NCI-H2107 treated with DMSO at 0.1 percent for 48 hours (cell line): Measurements from ENCODE around the gene KLF12.

ENCODE experiments used
- DNase-seq: peaks from one replicate; lab custom pipeline; 2025; ENCODE audit not compliant: unreplicated experiment; lab: John Stamatoyannopoulos, UW

The KLF12 gene

GRCh38 chr13:74135326-74136083 lies 1.3 kb upstream of the KLF12 start:
- no peak for DNase-seq

DNA sequence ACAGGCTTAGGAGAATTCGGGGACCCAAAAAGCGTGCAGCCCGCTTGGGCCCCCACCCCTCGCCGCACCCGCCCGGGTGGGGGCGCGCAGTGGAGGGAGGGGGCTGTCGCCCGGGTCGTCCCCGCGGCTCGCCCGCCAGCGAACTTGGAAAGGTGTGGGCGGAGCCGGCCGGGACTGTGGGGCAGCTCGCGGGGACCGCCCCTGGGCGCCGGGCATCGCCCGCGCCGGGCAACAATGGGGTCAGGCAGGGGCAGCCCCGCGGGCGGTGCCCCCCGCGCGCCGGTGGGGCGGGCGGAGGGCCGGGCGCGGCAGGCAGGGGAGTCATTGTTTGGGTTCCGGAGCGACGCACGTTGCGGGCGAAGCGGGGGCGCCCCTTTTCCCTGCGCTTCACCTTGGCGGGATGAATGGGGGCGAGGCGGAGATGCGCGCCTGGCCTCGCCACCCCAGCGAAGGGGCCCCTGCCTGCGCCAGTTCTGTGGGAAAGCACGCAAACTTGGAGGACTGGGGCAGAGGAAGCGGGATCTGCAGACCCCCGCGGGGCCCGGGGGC lies 647 bp upstream of the KLF12 start:
- no peak for DNase-seq

DNA sequence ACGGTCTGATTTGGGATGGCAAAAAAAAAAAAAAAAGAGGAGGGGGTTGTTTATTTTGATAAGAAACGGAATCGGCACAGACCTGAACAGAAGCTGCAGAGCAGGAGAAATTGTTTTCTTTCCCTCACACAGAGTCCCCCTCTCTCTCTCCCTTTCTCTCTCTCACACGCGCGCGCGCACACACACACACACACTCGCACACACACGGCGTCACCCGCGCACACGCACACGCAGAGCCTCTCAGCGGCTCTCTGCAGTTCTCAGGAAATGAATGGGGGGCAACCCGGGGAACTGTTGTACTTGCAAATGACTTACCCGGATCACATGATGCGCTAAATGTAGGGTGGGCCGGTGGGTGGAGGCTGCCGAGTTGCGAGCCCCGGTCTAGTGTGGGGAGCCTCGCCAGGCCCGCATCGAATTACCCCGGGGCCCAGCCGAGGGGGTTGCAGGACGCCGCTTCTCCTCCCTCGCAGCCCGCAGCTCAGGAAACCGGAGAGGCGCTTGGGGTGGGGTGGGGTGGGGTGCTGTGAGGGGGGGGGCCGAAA lies 475 bp downstream of the KLF12 start:
- DNase-seq: peak; percentile 67

GRCh38 chr13:74132776-74133656 lies 1.2 kb downstream of the KLF12 start:
- no peak for DNase-seq

DNA sequence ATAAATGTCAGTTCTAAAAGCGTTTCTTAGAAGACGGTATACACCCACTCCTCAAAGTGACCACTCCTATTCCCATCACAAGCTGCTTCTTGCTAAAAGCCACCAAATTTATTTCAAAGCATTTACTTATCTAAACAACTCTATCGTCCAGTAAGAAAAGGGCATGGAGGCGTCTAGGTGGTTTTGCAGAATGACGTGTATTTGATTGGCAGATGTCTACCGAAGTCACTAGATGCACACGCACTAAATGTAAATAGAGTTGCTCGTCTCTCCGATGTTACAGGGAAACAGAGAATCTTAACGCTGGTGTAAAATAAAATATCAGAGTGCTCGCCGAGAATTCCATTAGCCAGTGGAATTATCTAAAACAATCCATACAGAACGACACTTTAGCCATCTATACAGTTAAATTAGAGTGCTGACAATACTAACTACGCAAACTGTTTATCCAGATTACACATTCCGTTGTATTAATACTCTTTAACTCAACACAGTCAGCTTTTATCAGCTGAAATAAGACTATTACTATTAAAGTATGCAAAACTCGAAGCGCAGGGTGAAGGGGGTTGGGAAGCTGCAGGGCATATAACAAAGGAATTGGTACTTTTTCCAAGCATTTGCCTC lies 1.9 kb downstream of the KLF12 start:
- DNase-seq: no peak

DNA sequence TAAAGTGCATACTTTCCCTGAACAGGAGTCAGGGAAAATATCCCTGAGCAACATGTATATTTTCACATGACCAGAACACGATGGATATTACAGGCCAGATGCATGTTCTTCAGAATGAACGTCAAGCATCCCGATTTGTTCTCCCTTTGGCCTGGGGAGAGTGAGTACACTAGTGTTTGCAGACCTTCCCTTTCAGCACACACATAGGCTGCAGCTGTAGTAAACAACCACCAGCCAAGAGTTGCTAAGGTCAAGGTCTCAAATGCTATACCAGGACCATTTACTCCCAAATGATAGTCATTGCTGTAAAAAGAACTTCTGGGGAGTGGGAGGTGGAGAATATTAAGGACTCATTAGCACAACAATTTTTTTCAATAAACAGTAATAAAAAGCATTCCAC lies 3.0 kb downstream of the KLF12 start:
- DNase-seq: no peak

DNA sequence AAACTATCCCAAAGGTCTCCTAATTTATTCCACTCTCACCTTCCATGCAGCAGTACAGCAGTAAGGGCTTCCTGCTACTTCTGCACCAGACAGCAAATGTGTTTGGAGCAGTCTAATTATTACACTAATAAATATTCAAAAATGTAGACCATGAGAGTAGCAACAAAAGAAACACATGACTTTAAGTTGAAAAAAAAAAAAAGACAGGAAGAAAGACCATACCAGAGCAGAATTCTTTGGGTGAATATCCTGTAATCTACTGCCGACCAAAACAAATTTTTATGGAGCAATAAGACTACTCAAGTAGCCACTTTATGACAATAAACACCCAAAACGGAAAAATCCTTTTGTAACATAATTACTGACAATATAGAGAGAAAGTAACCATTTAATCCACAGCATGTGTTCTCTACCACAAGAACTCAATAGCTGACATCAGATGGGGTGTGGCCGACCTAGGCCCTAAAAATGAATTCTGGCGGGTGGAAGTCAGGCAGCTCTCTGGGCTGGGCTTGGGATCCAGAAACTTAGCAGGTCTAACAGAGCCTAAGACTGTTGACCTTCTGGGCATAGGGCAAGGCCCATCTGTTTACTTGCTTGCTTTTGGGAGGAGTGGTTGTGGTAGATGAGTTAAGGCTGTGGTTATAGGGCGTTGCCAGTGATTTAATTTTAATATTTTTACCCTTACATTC lies 4.6 kb downstream of the KLF12 start:
- DNase-seq: no peak

- no peak for DNase-seq
Observed at GRCh38 chr13:74128156-74128767, 5.9 kb downstream of the KLF12 start.

- no peak for DNase-seq
Observed at GRCh38 chr13:74118328-74118727, 15.9 kb downstream of the KLF12 start.

DNA sequence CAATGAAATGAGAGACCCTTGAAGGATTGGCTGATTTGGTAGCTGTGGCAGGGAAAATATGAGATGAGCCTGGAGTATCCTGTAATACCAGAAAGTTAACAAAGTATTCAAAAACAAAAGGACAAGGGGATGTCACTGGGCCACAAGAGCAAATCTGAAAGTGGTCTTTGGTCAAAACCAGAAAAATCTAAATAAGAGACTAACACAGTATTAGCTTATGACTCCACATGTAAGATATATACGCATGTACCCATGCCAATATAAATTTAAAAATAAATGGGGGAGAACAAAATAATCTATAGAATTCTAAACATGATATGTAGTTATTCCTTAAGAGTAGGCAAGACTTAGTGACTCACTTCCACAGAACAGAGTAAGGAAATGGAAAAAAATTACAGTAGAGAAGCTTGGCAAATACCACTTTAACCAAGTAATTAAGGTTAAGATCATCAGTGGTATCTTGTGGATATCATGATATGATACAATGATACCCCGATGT lies 16.9 kb downstream of the KLF12 start:
- no peak for DNase-seq

DNA sequence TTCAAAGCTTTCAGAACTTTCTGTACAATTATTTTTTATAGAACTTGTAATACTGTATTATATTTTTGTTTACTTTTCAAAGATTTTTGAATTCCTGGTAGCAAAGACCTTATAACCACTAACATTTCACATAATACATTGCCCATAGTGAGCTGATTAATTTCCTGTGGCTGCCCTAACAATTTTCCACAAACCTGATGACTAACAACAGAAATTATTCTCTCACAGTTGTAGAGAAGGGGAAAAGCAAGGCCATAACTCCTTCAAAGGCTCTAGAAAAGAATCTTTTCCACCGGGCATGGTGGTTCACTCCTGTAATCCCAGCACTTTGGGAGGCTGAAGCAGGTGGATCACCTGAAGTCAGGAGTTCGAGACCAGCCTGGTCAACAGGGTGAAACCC lies 19.1 kb downstream of the KLF12 start:
- no peak for DNase-seq

GRCh38 chr13:74114641-74115040 lies 19.6 kb downstream of the KLF12 start:
- no peak for DNase-seq

- DNase-seq: no peak
Observed at GRCh38 chr13:74114202-74114601, 20.0 kb downstream of the KLF12 start.

DNA sequence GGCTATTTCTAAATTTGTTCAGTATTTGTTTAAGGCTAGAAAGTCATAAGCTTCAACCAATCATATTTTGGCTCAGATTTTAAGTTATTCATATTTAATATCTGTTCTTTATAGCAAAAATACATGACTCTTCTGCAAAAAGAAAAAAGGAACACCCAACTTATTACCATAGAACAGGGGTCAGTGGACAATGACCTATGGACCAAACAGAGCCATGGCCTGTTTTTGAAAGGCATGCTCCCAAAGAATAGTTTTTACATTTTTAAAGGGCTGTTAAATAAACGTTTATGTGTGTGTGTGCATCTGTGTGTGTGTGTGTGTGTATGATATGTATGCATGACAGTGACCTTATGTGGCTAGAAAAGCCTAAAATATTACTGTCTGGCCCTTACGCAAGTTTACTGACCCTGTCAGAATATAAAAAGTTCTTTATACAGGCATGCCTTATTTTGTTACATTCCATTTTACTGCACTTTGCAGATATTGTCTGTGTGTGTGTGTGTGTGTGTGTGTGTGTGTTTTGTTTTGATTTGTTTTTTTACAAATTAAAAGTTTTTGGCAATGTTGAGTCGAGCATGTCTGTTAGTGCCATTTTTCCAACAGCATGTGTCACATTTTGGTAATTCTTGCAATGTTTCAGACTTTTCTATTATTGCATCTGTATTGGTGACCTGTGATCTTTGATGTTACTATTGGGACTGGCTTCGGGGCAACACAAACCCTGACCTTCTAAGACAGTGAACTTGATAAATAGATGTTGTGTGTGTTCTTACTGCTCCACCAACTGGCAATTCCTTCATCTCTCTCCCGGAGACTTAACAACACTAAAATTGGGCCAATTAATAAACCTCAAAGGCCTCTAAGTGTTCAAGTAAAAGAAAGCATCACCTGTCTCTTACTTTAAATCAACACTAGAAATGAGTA lies 22.0 kb downstream of the KLF12 start:
- DNase-seq: no peak

- DNase-seq: no peak
Observed at GRCh38 chr13:74111399-74111798, 22.8 kb downstream of the KLF12 start.

GRCh38 chr13:74110053-74110452 lies 24.2 kb downstream of the KLF12 start:
- DNase-seq: no peak

GRCh38 chr13:74107598-74107997 lies 26.6 kb downstream of the KLF12 start:
- DNase-seq: no peak

- no peak for DNase-seq
Observed at GRCh38 chr13:74105871-74106270, 28.3 kb downstream of the KLF12 start.

- no peak for DNase-seq
Observed at GRCh38 chr13:74104661-74105275, 29.4 kb downstream of the KLF12 start.
